Measurements from ENCODE around the gene PHF21B. TPM values are rescaled to one million over a fixed set of nuclear protein-coding genes. Genes with fewer than 3 reads are reported as not detected.

PHF21B gene
- total RNA-seq, 1 experiment from 2014 or later, result not detected

- no peak for TF ChIP-seq CTCF (IDR thresholded peaks at IDR 0.05; ENCODE audit: unreplicated experiment)
- H3K36me3 Mint-ChIP-seq (ENCODE audit: insufficient read depth, unreplicated experiment), result no peaks in the 10 kb centered on the region
- no peak overlapping the region for H3K27ac Mint-ChIP-seq (ENCODE audit: unreplicated experiment)
- H3K9me3 Mint-ChIP-seq (ENCODE audit: low read depth, unreplicated experiment), result peaks cover 4% of the 10 kb centered on the region
- H3K4me3 Mint-ChIP-seq (ENCODE audit: low read depth, unreplicated experiment), result no peak overlapping the region
- H3K27me3 Mint-ChIP-seq (ENCODE audit: unreplicated experiment), result peaks cover 53% of the 10 kb centered on the region
- no TSS peak for BruUV-seq (replicated peaks)
- CTCF ChIA-PET, result interaction anchor here (0.5 kb wide), 1 partner anchor 454 kb away, joined by 4 read pairs; no protein-coding TSS in a partner anchor
- no peaks in the 10 kb centered on the region for H3K4me1 Mint-ChIP-seq (ENCODE audit: low read depth, unreplicated experiment)
- no peak for DNase-seq
- intact Hi-C loops (cut with micrococcal nuclease; ENCODE audit: unreplicated experiment), result no loop called here
These were observed 22.9 kb downstream of the PHF21B start for GRCh38 chr22:44986926-44987325.

GRCh38 chr22:44985906-44986527 lies 23.8 kb downstream of the PHF21B start:
- Mint-ChIP-seq H3K4me3 (ENCODE audit: low read depth, unreplicated experiment) (no peak overlapping the region), H3K9me3 (ENCODE audit: low read depth, unreplicated experiment) (peaks cover 4% of the 10 kb centered on the region), H3K36me3 (ENCODE audit: insufficient read depth, unreplicated experiment) (no peaks in the 10 kb centered on the region), H3K27ac (ENCODE audit: unreplicated experiment) (no peak overlapping the region), H3K27me3 (ENCODE audit: unreplicated experiment) (peaks cover 53% of the 10 kb centered on the region), H3K4me1 (ENCODE audit: low read depth, unreplicated experiment) (no peaks in the 10 kb centered on the region)
- DNase-seq, result no peak
- intact Hi-C loops (cut with micrococcal nuclease; ENCODE audit: unreplicated experiment), result no loop called here
- CTCF ChIA-PET, result no interaction called here
- no peak for TF ChIP-seq CTCF (IDR thresholded peaks at IDR 0.05; ENCODE audit: unreplicated experiment)
- BruUV-seq (replicated peaks), result no TSS peak

DNA sequence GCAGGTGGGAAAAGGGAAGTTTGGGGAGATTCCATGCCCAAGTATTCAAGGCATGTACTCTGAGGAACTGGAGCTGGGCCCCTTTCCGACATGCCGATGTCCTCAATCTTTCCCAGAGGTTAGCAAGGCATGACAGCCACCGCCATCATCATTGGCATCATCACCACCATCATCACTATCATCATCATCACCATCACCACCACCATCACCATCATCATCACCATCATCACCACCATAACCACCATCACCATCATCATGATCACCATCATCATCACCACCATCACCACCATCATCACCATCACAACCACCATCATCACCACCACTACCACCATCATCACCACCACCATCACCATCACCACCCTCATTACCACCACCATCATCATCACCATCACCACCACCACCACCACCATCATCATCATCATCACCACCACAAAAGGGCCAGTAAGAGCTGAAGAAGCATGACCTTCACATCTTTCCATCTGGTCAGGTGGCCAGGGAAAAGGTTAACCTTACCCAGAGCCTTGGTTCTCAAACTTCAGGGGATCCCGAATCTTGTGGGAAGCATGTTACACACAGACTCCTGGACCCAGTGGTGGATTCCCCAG lies 25.8 kb downstream of the PHF21B start:
- BruUV-seq (replicated peaks), result no TSS peak
- Mint-ChIP-seq H3K9me3 (ENCODE audit: low read depth, unreplicated experiment) (peaks cover 4% of the 10 kb centered on the region), H3K4me1 (ENCODE audit: low read depth, unreplicated experiment) (no peaks in the 10 kb centered on the region), H3K27me3 (ENCODE audit: unreplicated experiment) (peaks cover 59% of the 10 kb centered on the region), H3K4me3 (ENCODE audit: low read depth, unreplicated experiment) (no peak overlapping the region), H3K36me3 (ENCODE audit: insufficient read depth, unreplicated experiment) (no peaks in the 10 kb centered on the region), H3K27ac (ENCODE audit: unreplicated experiment) (no peak overlapping the region)
- DNase-seq, result no peak
- CTCF ChIA-PET, result no interaction called here
- intact Hi-C loops (cut with micrococcal nuclease; ENCODE audit: unreplicated experiment), result no loop called here
- TF ChIP-seq CTCF (IDR thresholded peaks at IDR 0.05; ENCODE audit: unreplicated experiment), result no peak

DNA sequence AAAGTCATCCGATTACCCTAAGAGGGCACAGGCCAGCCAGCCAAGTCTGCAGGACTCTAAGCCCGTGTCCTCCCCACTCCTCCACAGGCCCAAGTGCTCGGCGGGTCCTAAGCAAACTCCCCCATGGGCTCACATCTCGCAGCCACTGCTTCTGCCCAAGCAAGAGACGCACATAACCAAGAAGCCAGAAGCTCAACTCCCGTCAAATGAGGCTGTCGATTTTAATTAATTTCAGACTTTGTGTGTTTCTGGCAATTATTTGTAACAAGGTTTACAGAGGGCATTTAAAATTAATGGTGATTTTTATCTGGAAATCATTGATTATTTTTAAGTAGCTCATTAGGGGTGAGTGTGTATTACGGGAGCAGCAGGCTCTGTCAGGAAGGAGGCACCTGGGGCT lies 27.4 kb downstream of the PHF21B start:
- CTCF ChIA-PET, result no interaction called here
- Mint-ChIP-seq H3K9me3 (ENCODE audit: low read depth, unreplicated experiment) (peaks cover 4% of the 10 kb centered on the region), H3K36me3 (ENCODE audit: insufficient read depth, unreplicated experiment) (no peaks in the 10 kb centered on the region), H3K4me1 (ENCODE audit: low read depth, unreplicated experiment) (no peaks in the 10 kb centered on the region), H3K27ac (ENCODE audit: unreplicated experiment) (no peak overlapping the region), H3K27me3 (ENCODE audit: unreplicated experiment) (peaks cover 74% of the 10 kb centered on the region), H3K4me3 (ENCODE audit: low read depth, unreplicated experiment) (no peak overlapping the region)
- TF ChIP-seq CTCF (IDR thresholded peaks at IDR 0.05; ENCODE audit: unreplicated experiment), result no peak
- no peak for DNase-seq
- no TSS peak for BruUV-seq (replicated peaks)
- intact Hi-C loops (cut with micrococcal nuclease; ENCODE audit: unreplicated experiment), result no loop called here

Data from Calu3 (cell line).